ENCODE measurements around the gene HSPBAP1.

The HSPBAP1 gene

GRCh38 chr3:122773944-122774509 lies 19.6 kb downstream of the HSPBAP1 start:
- no peak overlapping the region for H3K4me3 ChIP-seq (ENCODE audit: low read depth, low read length)
- TF ChIP-seq CTCF (IDR thresholded peaks at IDR 0.05; ENCODE audit: insufficient read depth, low read depth, low read length, missing control alignments), result no peak
- peak; percentile 10 for DNase-seq (ENCODE audit: low read depth)

- DNase-seq (ENCODE audit: low read depth), result no peak
- no peak for TF ChIP-seq CTCF (IDR thresholded peaks at IDR 0.05; ENCODE audit: insufficient read depth, low read depth, low read length, missing control alignments)
- no peak overlapping the region for H3K4me3 ChIP-seq (ENCODE audit: low read depth, low read length)
These were observed 20.8 kb downstream of the HSPBAP1 start for GRCh38 chr3:122772827-122773226.

- H3K4me3 ChIP-seq (ENCODE audit: low read depth, low read length), result no peak overlapping the region
- no peak for TF ChIP-seq CTCF (IDR thresholded peaks at IDR 0.05; ENCODE audit: insufficient read depth, low read depth, low read length, missing control alignments)
- DNase-seq (ENCODE audit: low read depth), result no peak
These were observed 23.0 kb downstream of the HSPBAP1 start for GRCh38 chr3:122770521-122771202.

GRCh38 chr3:122767540-122768372 lies 25.9 kb downstream of the HSPBAP1 start:
- no peak overlapping the region for H3K4me3 ChIP-seq (ENCODE audit: low read depth, low read length)
- no peak for TF ChIP-seq CTCF (IDR thresholded peaks at IDR 0.05; ENCODE audit: insufficient read depth, low read depth, low read length, missing control alignments)
- DNase-seq (ENCODE audit: low read depth), result no peak

- no peak overlapping the region for H3K4me3 ChIP-seq (ENCODE audit: low read depth, low read length)
- DNase-seq (ENCODE audit: low read depth), result no peak
- no peak for TF ChIP-seq CTCF (IDR thresholded peaks at IDR 0.05; ENCODE audit: insufficient read depth, low read depth, low read length, missing control alignments)
These were observed 27.2 kb downstream of the HSPBAP1 start for GRCh38 chr3:122766430-122766829.

- no peak for DNase-seq (ENCODE audit: low read depth)
- H3K4me3 ChIP-seq (ENCODE audit: low read depth, low read length), result no peak overlapping the region
- no peak for TF ChIP-seq CTCF (IDR thresholded peaks at IDR 0.05; ENCODE audit: insufficient read depth, low read depth, low read length, missing control alignments)
These were observed 33.0 kb downstream of the HSPBAP1 start for GRCh38 chr3:122760453-122761271.
